Astrocyte (in vitro differentiated cells and primary cell): ENCODE data around the gene PRKD1.

ENCODE experiments used
- EZH2 ChIP-seq: IDR thresholded peaks from 2 replicates; pipeline ENCODE4 v1.6.1; 2012; ENCODE audit warnings: mild to moderate bottlenecking, low read length, inconsistent platforms; ENCODE audit not compliant: insufficient read depth
- TF ChIP-seq, protein P1 (sequence below): IDR thresholded peaks from 2 replicates; pipeline ENCODE4 v1.5.1; 2011; ENCODE audit warnings: low read depth, mild to moderate bottlenecking, inconsistent platforms, low read length, moderate library complexity; ENCODE audit not compliant: insufficient read depth

DNA sequence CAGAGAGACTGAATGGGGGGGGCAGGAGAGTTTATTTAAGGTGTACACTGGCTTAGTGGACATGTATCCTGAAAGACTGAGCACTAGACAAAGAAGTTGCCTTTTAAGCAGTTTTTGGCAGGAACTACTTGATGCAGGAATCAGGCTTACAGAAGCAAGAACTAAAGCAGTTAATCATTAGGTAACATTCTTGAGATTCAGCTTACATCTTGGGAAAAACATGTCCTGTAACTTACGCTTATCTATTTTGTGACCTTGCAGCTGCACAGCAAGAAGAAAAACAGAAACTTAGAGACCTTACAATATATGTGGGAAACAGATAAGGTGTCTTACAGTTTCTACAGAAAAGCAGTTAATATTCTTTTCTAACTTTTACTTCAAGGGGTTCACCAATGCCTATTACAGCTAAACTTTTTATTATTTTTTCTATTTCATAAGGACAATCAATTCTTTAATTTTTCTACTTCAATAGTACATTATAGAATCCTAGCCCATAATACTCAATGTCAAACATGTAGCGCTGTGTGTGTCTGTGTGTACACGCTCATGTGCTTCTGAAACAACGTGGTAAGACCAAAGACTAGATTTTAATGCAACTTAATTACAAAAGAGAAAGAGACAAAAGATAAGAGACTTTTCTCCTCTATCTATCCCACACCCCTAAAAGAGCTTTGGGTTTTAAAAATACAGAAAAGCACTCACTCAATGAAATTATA lies 276.9 kb downstream of the PRKD1 start:
- TF ChIP-seq, protein P1, sequence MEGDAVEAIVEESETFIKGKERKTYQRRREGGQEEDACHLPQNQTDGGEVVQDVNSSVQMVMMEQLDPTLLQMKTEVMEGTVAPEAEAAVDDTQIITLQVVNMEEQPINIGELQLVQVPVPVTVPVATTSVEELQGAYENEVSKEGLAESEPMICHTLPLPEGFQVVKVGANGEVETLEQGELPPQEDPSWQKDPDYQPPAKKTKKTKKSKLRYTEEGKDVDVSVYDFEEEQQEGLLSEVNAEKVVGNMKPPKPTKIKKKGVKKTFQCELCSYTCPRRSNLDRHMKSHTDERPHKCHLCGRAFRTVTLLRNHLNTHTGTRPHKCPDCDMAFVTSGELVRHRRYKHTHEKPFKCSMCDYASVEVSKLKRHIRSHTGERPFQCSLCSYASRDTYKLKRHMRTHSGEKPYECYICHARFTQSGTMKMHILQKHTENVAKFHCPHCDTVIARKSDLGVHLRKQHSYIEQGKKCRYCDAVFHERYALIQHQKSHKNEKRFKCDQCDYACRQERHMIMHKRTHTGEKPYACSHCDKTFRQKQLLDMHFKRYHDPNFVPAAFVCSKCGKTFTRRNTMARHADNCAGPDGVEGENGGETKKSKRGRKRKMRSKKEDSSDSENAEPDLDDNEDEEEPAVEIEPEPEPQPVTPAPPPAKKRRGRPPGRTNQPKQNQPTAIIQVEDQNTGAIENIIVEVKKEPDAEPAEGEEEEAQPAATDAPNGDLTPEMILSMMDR: no peak
- TF ChIP-seq EZH2: no peak
